AG04450 (cell line): ENCODE results near the gene KRTAP5-5. TPM values are rescaled to one million over a fixed set of nuclear protein-coding genes. Genes with fewer than 3 reads are reported as not detected.
"Not testable (repeated sequence)": the region's sequence is repeated elsewhere in the genome, so short reads cannot be mapped to it uniquely, and the experiment has no call there.

Experiments
- CTCF ChIA-PET: fragments of 300-600, 350-600 bp; formaldehyde crosslinking; extraction: SDS; loops from one replicate; lab custom pipeline; 2022; ENCODE audit warnings: antibody characterized with exemption, inconsistent platforms; lab: Charles Lee
- POLR2A ChIA-PET: fragments of 350-600 bp; formaldehyde crosslinking; extraction: SDS; loops from one replicate; lab custom pipeline; 2021; ENCODE audit warnings: antibody characterized with exemption, inconsistent platforms; lab: Yijun Ruan, JAX
- DNase-seq: peaks from one replicate; pipeline ENCODE4 v3.0.0-alpha.2; 2011; ENCODE audit warnings: low read depth, low spot score
- H3K27ac ChIP-seq: one replicate; pipeline ENCODE4 v1.5.1; 2012; ENCODE audit warnings: low read depth, low read length, control low read depth
- H3K27me3 ChIP-seq: one replicate; pipeline ENCODE4 v1.6.0; 2012; ENCODE audit warnings: low read length; ENCODE audit not compliant: control insufficient read depth, insufficient read depth
- H3K4me3 ChIP-seq: 2 replicates; pipeline ENCODE4 v1.5.1; 2011; ENCODE audit warnings: mild to moderate bottlenecking, low read depth, low read length, control low read depth
- H3K9me3 ChIP-seq: 2 replicates; pipeline ENCODE4 v1.5.1; 2012; ENCODE audit warnings: low read length; ENCODE audit not compliant: control insufficient read depth, insufficient read depth
- polyA plus RNA-seq: library from polyadenylated mRNA; depleted of rRNA; stranded (reverse); fragments of >200 nt; gene quantifications from 2 replicates; pipeline ENCODE4 v1.2.3, GENCODE V29; 2011
- TF ChIP-seq, protein P1 (sequence below): IDR thresholded peaks from 2 replicates; pipeline ENCODE4 v1.5.1; 2011; ENCODE audit warnings: low read depth, low read length, control low read depth, inconsistent platforms

Gene KRTAP5-5
- polyA plus RNA-seq, 1 experiment: not detected

DNA sequence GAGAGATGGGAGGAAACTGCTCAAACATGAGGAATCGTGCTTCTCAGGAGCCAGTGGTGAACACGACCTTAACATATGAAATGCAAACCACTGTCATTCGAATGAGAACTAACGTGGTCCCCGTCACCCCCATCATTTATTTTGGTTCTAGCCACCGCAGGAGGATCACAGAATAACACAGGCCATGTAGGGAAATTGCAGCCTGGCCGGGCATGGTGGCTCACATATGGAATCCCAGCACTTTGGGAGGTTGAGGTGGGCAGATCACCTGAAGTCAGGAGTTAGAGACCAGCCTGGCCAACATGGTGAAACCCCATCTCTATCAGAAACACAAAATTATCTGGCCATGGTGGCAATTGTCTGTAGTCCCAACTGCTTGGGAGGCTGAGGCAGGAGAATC, 27.1 kb downstream of the KRTAP5-5 start:
- H3K27me3 ChIP-seq: peaks cover 37% of the 10 kb centered on the region
- H3K4me3 ChIP-seq: no peak overlapping the region
- DNase-seq: no peak
- POLR2A ChIA-PET: no interaction called here
- H3K27ac ChIP-seq: no peak overlapping the region
- CTCF ChIA-PET: no interaction called here
- no peaks in the 10 kb centered on the region; the same call in 1 of the 2 replicates for H3K9me3 ChIP-seq
- TF ChIP-seq, protein P1, sequence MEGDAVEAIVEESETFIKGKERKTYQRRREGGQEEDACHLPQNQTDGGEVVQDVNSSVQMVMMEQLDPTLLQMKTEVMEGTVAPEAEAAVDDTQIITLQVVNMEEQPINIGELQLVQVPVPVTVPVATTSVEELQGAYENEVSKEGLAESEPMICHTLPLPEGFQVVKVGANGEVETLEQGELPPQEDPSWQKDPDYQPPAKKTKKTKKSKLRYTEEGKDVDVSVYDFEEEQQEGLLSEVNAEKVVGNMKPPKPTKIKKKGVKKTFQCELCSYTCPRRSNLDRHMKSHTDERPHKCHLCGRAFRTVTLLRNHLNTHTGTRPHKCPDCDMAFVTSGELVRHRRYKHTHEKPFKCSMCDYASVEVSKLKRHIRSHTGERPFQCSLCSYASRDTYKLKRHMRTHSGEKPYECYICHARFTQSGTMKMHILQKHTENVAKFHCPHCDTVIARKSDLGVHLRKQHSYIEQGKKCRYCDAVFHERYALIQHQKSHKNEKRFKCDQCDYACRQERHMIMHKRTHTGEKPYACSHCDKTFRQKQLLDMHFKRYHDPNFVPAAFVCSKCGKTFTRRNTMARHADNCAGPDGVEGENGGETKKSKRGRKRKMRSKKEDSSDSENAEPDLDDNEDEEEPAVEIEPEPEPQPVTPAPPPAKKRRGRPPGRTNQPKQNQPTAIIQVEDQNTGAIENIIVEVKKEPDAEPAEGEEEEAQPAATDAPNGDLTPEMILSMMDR: no peak

DNA sequence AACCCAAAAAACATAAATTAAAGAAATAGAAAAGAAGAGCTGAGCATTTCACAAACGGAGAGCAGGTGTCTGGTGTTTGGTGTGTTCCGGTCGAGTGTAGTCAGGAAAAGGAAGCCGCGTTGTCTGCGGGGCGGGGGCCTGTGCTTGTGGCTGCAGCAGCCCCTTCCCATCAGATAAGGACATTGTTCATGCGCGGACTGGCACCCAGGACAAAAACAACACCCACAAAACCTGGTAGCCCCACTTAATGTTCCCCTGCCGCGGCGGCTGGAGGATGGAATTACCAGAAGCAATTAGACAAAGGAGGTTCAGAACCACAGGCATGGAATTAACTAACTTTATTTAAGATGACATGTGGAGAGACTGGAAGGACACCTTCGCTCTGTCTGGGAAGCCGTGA, 29.9 kb downstream of the KRTAP5-5 start:
- no peaks in the 10 kb centered on the region for H3K9me3 ChIP-seq
- no peak overlapping the region for H3K27ac ChIP-seq
- ChIA-PET POLR2A (no interaction called here), CTCF (no interaction called here)
- TF ChIP-seq, protein P1: no peak
- no peak overlapping the region for H3K4me3 ChIP-seq
- peaks cover 36% of the 10 kb centered on the region for H3K27me3 ChIP-seq
- DNase-seq: no peak

DNA sequence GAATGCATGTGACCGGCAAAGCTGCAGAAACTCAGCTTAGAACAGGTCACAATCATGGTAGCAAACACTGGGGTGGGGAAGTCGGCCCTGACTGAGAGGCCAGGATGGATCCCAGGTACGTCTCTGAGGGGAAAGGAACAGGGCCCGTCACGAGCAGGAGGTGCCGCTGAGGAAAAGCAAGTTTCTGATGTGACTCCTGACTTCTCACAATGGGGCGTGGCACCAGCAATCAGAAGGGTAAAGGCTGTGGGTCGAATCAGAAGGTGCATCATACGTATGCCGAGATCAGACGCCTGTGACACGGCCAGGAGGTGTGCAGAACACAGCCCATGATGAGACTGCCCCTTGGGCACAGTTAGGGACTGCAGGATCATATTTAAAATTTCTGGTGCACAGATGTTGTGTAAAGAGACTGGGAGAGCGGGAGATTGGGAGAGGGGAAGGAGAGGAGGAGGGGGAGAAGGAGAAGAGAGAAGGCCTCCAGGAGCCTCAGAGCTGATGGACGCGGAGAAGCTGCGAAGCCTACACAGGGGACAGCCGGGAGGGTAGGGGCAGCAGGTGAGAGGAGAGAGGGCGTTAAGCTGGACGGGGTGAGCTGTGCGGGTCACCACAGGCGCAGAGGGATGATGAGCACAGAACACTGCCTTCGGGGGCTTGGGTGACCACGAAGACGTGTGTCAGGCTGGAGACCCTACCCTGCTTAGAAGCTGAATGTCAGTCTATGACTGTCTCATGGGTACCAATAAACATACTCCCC, 30.7 kb downstream of the KRTAP5-5 start:
- TF ChIP-seq, protein P1: no peak
- H3K27me3 ChIP-seq: peaks cover 29% of the 10 kb centered on the region
- ChIA-PET CTCF (no interaction called here), POLR2A (no interaction called here)
- H3K9me3 ChIP-seq: no peaks in the 10 kb centered on the region
- no peak overlapping the region for H3K4me3 ChIP-seq
- no peak for DNase-seq
- no peak overlapping the region for H3K27ac ChIP-seq

DNA sequence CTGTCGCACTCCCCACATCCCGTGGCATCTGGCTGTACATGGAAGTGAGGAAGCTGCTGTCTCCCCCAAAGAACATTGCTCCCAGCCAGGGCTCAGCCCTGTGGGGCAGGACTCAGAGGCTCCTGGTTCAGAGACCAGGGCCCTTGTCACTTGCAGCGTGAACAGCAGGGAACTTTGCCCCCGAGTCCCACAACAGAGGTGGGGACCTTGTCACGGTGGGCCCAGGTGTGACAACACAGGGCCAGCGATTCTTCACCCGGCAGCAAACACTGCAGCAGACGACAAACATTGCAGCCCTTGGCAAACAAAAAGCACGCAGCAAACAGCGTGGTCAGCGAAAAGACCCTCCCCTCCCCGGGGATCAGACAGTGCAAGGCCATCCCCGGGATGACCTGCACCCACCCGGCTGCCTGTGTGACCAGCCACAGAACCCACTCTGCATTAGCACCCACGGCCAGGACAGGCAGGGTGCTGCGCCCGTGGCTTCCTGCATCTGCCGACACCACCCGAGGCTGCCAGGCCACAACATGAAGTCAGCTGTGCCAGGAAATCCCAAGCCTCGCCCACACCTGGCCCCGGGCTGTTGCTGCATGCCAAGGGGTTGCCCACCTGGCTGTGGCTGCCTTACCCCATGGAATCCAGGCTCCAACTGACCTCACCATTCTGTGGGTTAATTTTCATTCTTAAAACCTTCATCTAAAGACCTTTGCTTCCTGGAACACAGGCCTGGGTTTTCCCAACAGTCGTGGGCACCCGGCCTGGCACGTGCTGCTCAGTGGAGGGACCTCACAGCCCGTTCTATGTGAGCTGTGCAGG, 32.1 kb downstream of the KRTAP5-5 start:
- CTCF ChIA-PET: not testable (repeated sequence)

DNA sequence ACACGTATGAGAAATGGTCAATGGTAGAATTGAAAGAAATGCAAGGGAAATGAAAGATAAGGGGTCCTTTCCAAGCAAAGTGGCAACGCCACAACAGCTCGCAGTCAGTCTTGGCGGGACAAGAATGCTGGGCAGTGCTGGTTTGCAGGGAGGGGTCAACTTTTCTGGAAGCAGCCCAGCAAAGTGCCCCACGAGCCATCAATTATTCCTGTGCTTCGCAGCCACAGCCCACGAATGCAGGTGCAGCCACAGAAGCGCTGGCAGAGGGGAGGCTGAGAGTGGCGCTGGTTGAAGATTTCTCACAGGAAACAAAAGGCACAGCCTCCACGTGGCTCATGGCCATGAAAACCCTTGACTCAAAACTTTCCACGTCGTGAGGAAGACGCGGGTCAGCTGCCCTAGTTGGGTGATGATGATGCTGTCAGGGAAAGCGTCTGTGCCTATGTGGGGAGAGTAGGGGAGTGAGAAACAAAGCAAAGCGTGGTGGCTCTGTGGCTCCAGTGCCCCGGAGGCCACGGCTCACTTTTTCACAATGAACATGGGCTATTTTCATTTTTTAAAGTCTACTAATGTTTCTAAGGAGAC, 33.2 kb downstream of the KRTAP5-5 start:
- peaks cover 16% of the 10 kb centered on the region for H3K27me3 ChIP-seq
- CTCF ChIA-PET, H3K27ac ChIP-seq, POLR2A ChIA-PET, H3K4me3 ChIP-seq, H3K9me3 ChIP-seq, DNase-seq: not testable (repeated sequence)

More for the DNA sequence above, 32.1 kb downstream of the KRTAP5-5 start:
- H3K9me3 ChIP-seq, H3K27ac ChIP-seq, H3K4me3 ChIP-seq, POLR2A ChIA-PET, DNase-seq: not testable (repeated sequence)
- peaks cover 19% of the 10 kb centered on the region for H3K27me3 ChIP-seq

DNA sequence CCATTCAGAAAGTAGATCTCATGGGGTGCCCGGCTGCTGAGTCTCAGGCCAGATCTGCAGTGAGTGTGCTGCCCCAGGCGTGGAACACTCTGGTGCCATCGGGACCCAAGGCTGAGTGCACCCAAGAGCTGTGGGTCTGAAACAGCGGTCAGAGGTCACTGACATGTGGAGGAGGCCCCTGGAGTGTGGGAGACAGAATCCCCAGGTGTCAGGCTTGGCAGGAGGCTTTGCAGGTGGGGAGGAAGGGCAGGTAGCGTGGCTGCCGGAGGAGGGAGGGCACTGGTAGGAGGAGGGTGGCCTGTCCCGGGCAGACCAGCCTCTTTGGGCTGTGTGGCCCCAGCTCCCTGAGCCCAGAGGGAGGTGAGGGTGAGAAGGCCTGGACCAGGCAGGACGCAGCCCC, 35.7 kb downstream of the KRTAP5-5 start:
- ChIA-PET POLR2A (no interaction called here), CTCF (no interaction called here)
- no peaks in the 10 kb centered on the region; the same call in 1 of the 2 replicates for H3K9me3 ChIP-seq
- TF ChIP-seq, protein P1: no peak
- DNase-seq: no peak
- H3K27ac ChIP-seq: no peak overlapping the region
- H3K27me3 ChIP-seq: peaks cover 20% of the 10 kb centered on the region
- no peak overlapping the region for H3K4me3 ChIP-seq
